Endothelial cell of umbilical vein (primary cell): ENCODE data around the gene CYB5A. TPM values are rescaled to one million over a fixed set of nuclear protein-coding genes. Genes with fewer than 3 reads are reported as not detected.

ENCODE experiments used
- BruUV-seq: library from RNA; stranded (reverse); fragments of 400-500 nt; replicated peaks from 2 replicates; lab custom pipeline; 2021; lab: Mats Ljungman, UMichigan
- CTCF ChIA-PET: fragments of 300-600, 350-600 bp; sonication (Branson Sonifier 250); formaldehyde crosslinking; loops from one replicate; lab custom pipeline; 2021; ENCODE audit warnings: antibody characterized with exemption, inconsistent platforms; lab: Charles Lee
- POLR2A ChIA-PET: fragments of 300-600, 350-600 bp; sonication (Branson Sonifier 250); formaldehyde crosslinking; loops from one replicate; lab custom pipeline; 2021; ENCODE audit warnings: antibody characterized with exemption, inconsistent platforms; lab: Charles Lee
- DNase-seq: peaks from one replicate; pipeline ENCODE4 v3.0.0-alpha.2; 2011; ENCODE audit warnings: low read depth, low spot score
- FAIRE-seq: peaks from 2 replicates; lab custom pipeline; 2011; peaks lifted over from hg19 to GRCh38; lab: Jason Lieb, UNC
- H2AFZ ChIP-seq: 2 replicates; pipeline ENCODE4 v1.6.0; 2012; ENCODE audit warnings: low read depth, low read length, control low read depth, inconsistent platforms
- H3K27ac ChIP-seq: 2 replicates; pipeline ENCODE4 v1.5.1; 2011; ENCODE audit warnings: low read depth, mild to moderate bottlenecking, control low read depth, low read length, moderate library complexity; ENCODE audit not compliant: insufficient read depth
- H3K27me3 ChIP-seq, 2 experiments: 2 replicates each; pipeline versions ENCODE4 v1.6.0 to v1.6.1; 2011; ENCODE audit warnings: low read length in 2 of 2, mixed read lengths in 1 of 2; ENCODE audit not compliant: control insufficient read depth in 2 of 2, insufficient read depth in 2 of 2
- H3K36me3 ChIP-seq, 2 experiments: 2 replicates in 1 of 2; 3 replicates in 1 of 2; pipeline ENCODE4 v1.5.1; 2011; ENCODE audit warnings: low read length in 2 of 2, mild to moderate bottlenecking in 1 of 2, moderate library complexity in 1 of 2; ENCODE audit not compliant: control insufficient read depth in 2 of 2, insufficient read depth in 2 of 2; ENCODE audit errors: extremely low read depth in 1 of 2
- H3K4me1 ChIP-seq: 3 replicates; pipeline ENCODE4 v1.5.1; 2011; ENCODE audit warnings: mild to moderate bottlenecking, low read length; ENCODE audit not compliant: control insufficient read depth, insufficient read depth; ENCODE audit errors: extremely low read depth
- H3K4me2 ChIP-seq: 2 replicates; pipeline ENCODE4 v1.6.1; 2011; ENCODE audit warnings: low read length, control low read depth, mixed read lengths; ENCODE audit not compliant: insufficient read depth
- H3K4me3 ChIP-seq, 3 experiments: fragments of 200-600 bp in 1 of 3; sonication (generic), shearing (Covaris generic) in 1 of 3; replicated peaks in 1 of 3; 2 replicates each; pipeline ENCODE4 v1.5.1; 2011 to 2016; ENCODE audit warnings: control low read depth in 3 of 3, low read length in 3 of 3, mild to moderate bottlenecking in 2 of 3, inconsistent platforms in 1 of 3, low read depth in 1 of 3, moderate library complexity in 1 of 3; ENCODE audit not compliant: insufficient read depth in 1 of 3
- H3K79me2 ChIP-seq: 2 replicates; pipeline ENCODE4 v1.6.0; 2012; ENCODE audit warnings: low read length, inconsistent platforms; ENCODE audit not compliant: control insufficient read depth, insufficient read depth
- H3K9ac ChIP-seq: replicated peaks from 2 replicates; pipeline ENCODE3; 2011; ENCODE audit warnings: low read length, control low read depth; ENCODE audit not compliant: insufficient read depth; ENCODE audit errors: extremely low read depth
- H3K9me1 ChIP-seq: replicated peaks from 3 replicates; pipeline ENCODE4 v1.6.0; 2011; ENCODE audit warnings: mild to moderate bottlenecking, low read length; ENCODE audit not compliant: control insufficient read depth, insufficient read depth; ENCODE audit errors: extremely low read depth
- H3K9me3 ChIP-seq: replicated peaks from 2 replicates; pipeline ENCODE4 v1.5.1; 2012; ENCODE audit warnings: low read length, inconsistent platforms; ENCODE audit not compliant: control insufficient read depth, insufficient read depth
- H4K20me1 ChIP-seq: replicated peaks from 2 replicates; pipeline ENCODE3; 2011; ENCODE audit warnings: mild to moderate bottlenecking, low read length; ENCODE audit not compliant: control insufficient read depth, insufficient read depth; ENCODE audit errors: extremely low read depth
- CTCF ChIP-seq, 2 donors: IDR thresholded peaks; 1 replicate in 1 of 2; 2 replicates in 1 of 2; pipeline ENCODE4 v1.5.1; 2011; ENCODE audit warnings: low read length in 2 of 2, mild to moderate bottlenecking in 2 of 2, moderate library complexity in 2 of 2, control low read depth in 1 of 2, inconsistent platforms in 1 of 2, low read depth in 1 of 2; ENCODE audit not compliant: insufficient read depth in 1 of 2; ENCODE audit errors: extremely low read depth in 1 of 2
- EZH2 ChIP-seq: IDR thresholded peaks from 2 replicates; pipeline ENCODE4 v1.6.1; 2012; ENCODE audit warnings: borderline replicate concordance, low read depth, mild to moderate bottlenecking, moderate library complexity, low read length, inconsistent platforms; ENCODE audit not compliant: severe bottlenecking
- FOS ChIP-seq: IDR thresholded peaks from 2 replicates; pipeline ENCODE4 v1.6.1; 2011; ENCODE audit warnings: mild to moderate bottlenecking, low read length, moderate library complexity, borderline replicate concordance; ENCODE audit not compliant: insufficient read depth
- GATA2 ChIP-seq: IDR thresholded peaks from 2 replicates; pipeline ENCODE4 v1.7.0; 2011; ENCODE audit warnings: low read depth, mild to moderate bottlenecking, moderate library complexity, mixed read lengths, low read length; ENCODE audit not compliant: insufficient read length, insufficient read depth
- JUN ChIP-seq: IDR thresholded peaks from 2 replicates; pipeline ENCODE4 v1.6.1; 2011; ENCODE audit warnings: borderline replicate concordance, low read depth; ENCODE audit not compliant: insufficient read length, insufficient read depth
- MAX ChIP-seq: IDR thresholded peaks from 2 replicates; pipeline ENCODE4 v1.6.1; 2011; ENCODE audit not compliant: insufficient read depth, insufficient read length
- MYC ChIP-seq: IDR thresholded peaks from one replicate; pipeline ENCODE4 v1.6.1; 2011; ENCODE audit warnings: mild to moderate bottlenecking, low read depth, low read length
- POLR2A ChIP-seq: IDR thresholded peaks from 2 replicates; pipeline ENCODE4 v1.6.1; 2012; ENCODE audit warnings: low read depth, mild to moderate bottlenecking, control low read depth, low read length
- POLR2AphosphoS5 ChIP-seq: IDR thresholded peaks from 2 replicates; pipeline ENCODE4 v1.6.1; 2012; ENCODE audit warnings: low read depth, mild to moderate bottlenecking, control low read depth, low read length, moderate library complexity; ENCODE audit not compliant: insufficient read depth
- dilution Hi-C: fragments of 300-500 bp; cut with MboI; formaldehyde crosslinking; loops from one replicate; pipeline ENCODE4 v1.15.0; 2019; ENCODE audit warnings: low sequenced_read_pairs; ENCODE audit not compliant: extremely low pct_ligation_motif_present
- intact Hi-C: fragments of 100-400 bp; cut with micrococcal nuclease; formaldehyde crosslinking; loops from one replicate; pipeline ENCODE4 v1.10.0; 2022
- polyA plus RNA-seq, 4 experiments: library from polyadenylated mRNA; depleted of rRNA in 3 of 4; stranded (reverse) in 3 of 4; unstranded in 1 of 4; fragments of >200 nt; gene quantifications; 2 replicates each; pipeline versions ENCODE4 v1.2.1 to v1.2.3, GENCODE V29; 2011 to 2012; ENCODE audit warnings: missing spikeins in 1 of 4
- total RNA-seq: library from RNA; stranded (reverse); gene quantifications from 2 replicates; pipeline ENCODE4 v1.2.3, GENCODE V29; 2021

Gene CYB5A
- total and polyA plus RNA-seq, 2 donors (not counting 3 experiments of a cell fraction or from before 2014, with no cell fraction given), result 24.9 to 74.0 TPM

- Histone ChIP-seq H3K4me1 (peaks cover 8% of the 10 kb centered on the region), H3K9ac (no peak overlapping the region), H3K4me3 (no peak overlapping the region), H3K4me2 (no peak overlapping the region), H3K27me3 (no peaks in the 10 kb centered on the region), H3K79me2 (no peaks in the 10 kb centered on the region), H4K20me1 (no peaks in the 10 kb centered on the region), H3K27ac (no peak overlapping the region), H3K9me1 (no peaks in the 10 kb centered on the region), H2AFZ (no peak overlapping the region), H3K36me3 (no peaks in the 10 kb centered on the region), H3K9me3 (no peaks in the 10 kb centered on the region)
- POLR2A ChIA-PET, result no interaction called here
- TF ChIP-seq EZH2 (no peak), POLR2AphosphoS5 (no peak), FOS (no peak), MYC (no peak), MAX (no peak), GATA2 (no peak), JUN (no peak), POLR2A (no peak), CTCF (IDR thresholded peaks at IDR 0.05; ENCODE audit: extremely low read depth in 1 of 2, insufficient read depth in 1 of 2, low read depth in 1 of 2, low read length in 2 of 2) (no peak)
- no peak for FAIRE-seq
- CTCF ChIA-PET, result no interaction called here
- no TSS peak for BruUV-seq
- dilution Hi-C loops, result no loop called here
- DNase-seq, result no peak
- intact Hi-C loops, result no loop called here
Observed at GRCh38 chr18:74282755-74283554, 8.8 kb downstream of the CYB5A start.
